ENCODE data around the gene OR1I1. TPM values are rescaled to one million over a fixed set of nuclear protein-coding genes. Genes with fewer than 3 reads are reported as not detected.

The OR1I1 gene
- polyA plus RNA-seq, 3 donors: not detected

GRCh38 chr19:15108845-15109767 lies 27.1 kb downstream of the OR1I1 start:
- H3K9me3 ChIP-seq (replicated peaks in 1 of 2; ENCODE audit: control insufficient read depth in 1 of 2, insufficient read depth in 1 of 2, low read length in 2 of 2): peaks cover 4 to 8% of the 10 kb centered on the region in 2 donors
- H3K9ac ChIP-seq (ENCODE audit: insufficient read depth, low read length, poor library complexity, severe bottlenecking): no peak overlapping the region
- Mint-ChIP-seq H3K36me3 (peaks cover 4 to 6% of the 10 kb centered on the region in 2 donors), H3K27ac (peak overlapping the region in 1 of 7 donors; percentile 61), H3K4me3 (peak overlapping the region in 1 of 2 donors; percentile 48), H3K9me3 (peaks cover 9 to 25% (median 15%) of the 10 kb centered on the region in 7 donors), H3K4me1 (peaks cover 10% of the 10 kb centered on the region), H3K27me3 (ENCODE audit: low read depth in 3 of 3) (peaks cover 33 to 50% (median 40%) of the 10 kb centered on the region in 3 donors)
- no peak overlapping the region for H2AFZ ChIP-seq (ENCODE audit: insufficient read depth, low read depth, low read length, poor library complexity, severe bottlenecking)
- no peaks in the 10 kb centered on the region for H4K20me1 ChIP-seq (ENCODE audit: insufficient read depth, low read length)
- no peaks in the 10 kb centered on the region for H3K79me2 ChIP-seq (ENCODE audit: insufficient read depth, low read length)
- H3K27ac ChIP-seq (ENCODE audit: low read depth in 1 of 2, low read length in 2 of 2): no peak overlapping the region
- H3K4me2 ChIP-seq (replicated peaks; ENCODE audit: extremely low read depth, low read length, poor library complexity, severe bottlenecking): no peak overlapping the region
- TF ChIP-seq CTCF (IDR thresholded peaks at IDR 0.05): no peak
- no peak overlapping the region for H3K4me3 ChIP-seq (replicated peaks in 1 of 3; ENCODE audit: low read depth in 2 of 3, low read length in 3 of 3)
- peaks cover 0 to 6% of the 10 kb centered on the region in 2 donors for H3K36me3 ChIP-seq (replicated peaks in 1 of 2; ENCODE audit: control insufficient read depth in 1 of 2, insufficient read depth in 2 of 2, low read length in 2 of 2)
- DNase-seq: no peak
- intact Hi-C loops (cut with micrococcal nuclease): loop anchor here in 1 of 2 donors (10.0 kb wide), 1 partner anchor 446 kb away; no protein-coding TSS in a partner anchor
- peaks cover 24 to 38% of the 10 kb centered on the region in 2 donors for H3K27me3 ChIP-seq (ENCODE audit: control insufficient read depth in 2 of 2, insufficient read depth in 2 of 2, low read length in 2 of 2)
- WGBS (ENCODE audit: insufficient coverage): 94% methylated on average over 19 of the region's 21 CpGs
- H3K4me1 ChIP-seq (ENCODE audit: control insufficient read depth in 1 of 2, insufficient read depth in 2 of 2, low read length in 2 of 2): peaks cover 0 to 2% of the 10 kb centered on the region in 2 donors

GRCh38 chr19:15109768-15110417 lies 27.9 kb downstream of the OR1I1 start:
- Histone ChIP-seq H3K27ac (ENCODE audit: low read depth in 1 of 2, low read length in 2 of 2) (no peak overlapping the region), H4K20me1 (ENCODE audit: insufficient read depth, low read length) (no peaks in the 10 kb centered on the region), H3K9me3 (replicated peaks in 1 of 2; ENCODE audit: control insufficient read depth in 1 of 2, insufficient read depth in 1 of 2, low read length in 2 of 2) (peaks cover 0 to under 1% of the 10 kb centered on the region in 2 donors), H3K4me3 (replicated peaks in 1 of 3; ENCODE audit: low read depth in 2 of 3, low read length in 3 of 3) (no peak overlapping the region), H2AFZ (ENCODE audit: insufficient read depth, low read depth, low read length, poor library complexity, severe bottlenecking) (no peak overlapping the region), H3K4me1 (ENCODE audit: control insufficient read depth in 1 of 2, insufficient read depth in 2 of 2, low read length in 2 of 2) (peaks cover 0 to 2% of the 10 kb centered on the region in 2 donors), H3K79me2 (ENCODE audit: insufficient read depth, low read length) (no peaks in the 10 kb centered on the region), H3K36me3 (replicated peaks in 1 of 2; ENCODE audit: control insufficient read depth in 1 of 2, insufficient read depth in 2 of 2, low read length in 2 of 2) (peaks cover 3 to 10% of the 10 kb centered on the region in 2 donors), H3K9ac (ENCODE audit: insufficient read depth, low read length, poor library complexity, severe bottlenecking) (no peak overlapping the region), H3K27me3 (ENCODE audit: control insufficient read depth in 2 of 2, insufficient read depth in 2 of 2, low read length in 2 of 2) (peaks cover 24 to 32% of the 10 kb centered on the region in 2 donors), H3K4me2 (replicated peaks; ENCODE audit: extremely low read depth, low read length, poor library complexity, severe bottlenecking) (no peak overlapping the region)
- 96% methylated on average over 41 of the region's 49 CpGs for WGBS (ENCODE audit: insufficient coverage)
- Mint-ChIP-seq H3K36me3 (peaks cover 8 to 9% of the 10 kb centered on the region in 2 donors), H3K4me1 (peaks cover 10% of the 10 kb centered on the region), H3K27me3 (ENCODE audit: low read depth in 3 of 3) (peaks cover 30 to 46% (median 38%) of the 10 kb centered on the region in 3 donors), H3K4me3 (no peak overlapping the region), H3K9me3 (peaks cover 3 to 17% (median 7%) of the 10 kb centered on the region in 7 donors), H3K27ac (no peak overlapping the region)
- intact Hi-C loops (cut with micrococcal nuclease): loop anchor here in 1 of 2 donors (10.0 kb wide), 1 partner anchor 445 kb away; no protein-coding TSS in a partner anchor
- no peak for TF ChIP-seq CTCF (IDR thresholded peaks at IDR 0.05)
- no peak for DNase-seq

Data from CD14-positive monocyte (primary cell).